Stimulated activated CD8-positive, alpha-beta memory T cell treated with anti-CD3 and anti-CD28 coated beads, Interleukin-2, amount 100 ng/mL, for 1 hour (primary cell): ENCODE measurements around the gene FAM161B.
"Not testable (repeated sequence)": the region's sequence is repeated elsewhere in the genome, so short reads cannot be mapped to it uniquely, and the experiment has no call there.

ENCODE experiments used
- DNase-seq, 2 donors: peaks; one replicate each; pipeline ENCODE4 v3.0.0-alpha.2; 2020; ENCODE audit warnings: low read depth in 2 of 2

Gene FAM161B

GRCh38 chr14:73949752-73950734, at the start of gene FAM161B, which contains the start of gene COQ6:
Gene FAM161B, minus strand, starts transcription at chr14:73950094. Its CDS starts 68 bp downstream, at chr14:73950026.
Gene COQ6, plus strand, starts transcription at chr14:73950302. Its CDS starts 31 bp downstream, at chr14:73950333.
- DNase-seq: peak; percentile 75 to 79

- DNase-seq: no peak
Measured at GRCh38 chr14:73998726-73999125, 48.8 kb upstream of the FAM161B start.

GRCh38 chr14:73997944-73998447, 48.1 kb upstream of the FAM161B start:
- DNase-seq: no peak

- DNase-seq: no peak
Measured at GRCh38 chr14:73997108-73997943, 47.4 kb upstream of the FAM161B start.

GRCh38 chr14:73996731-73997107, 46.8 kb upstream of the FAM161B start:
- DNase-seq: no peak

GRCh38 chr14:73995977-73996378, 46.1 kb upstream of the FAM161B start:
- no peak for DNase-seq

GRCh38 chr14:73994926-73995325, 45.0 kb upstream of the FAM161B start:
- DNase-seq: not testable (repeated sequence)

GRCh38 chr14:73991092-73991491, 41.2 kb upstream of the FAM161B start:
- no peak for DNase-seq

GRCh38 chr14:73988656-73989055, 38.8 kb upstream of the FAM161B start:
- not testable (repeated sequence) for DNase-seq

GRCh38 chr14:73988065-73988464, 38.2 kb upstream of the FAM161B start:
- no peak for DNase-seq

- DNase-seq: no peak
Measured at GRCh38 chr14:73977896-73978295, 28.0 kb upstream of the FAM161B start.

- no peak for DNase-seq
Measured at GRCh38 chr14:73976125-73976524, 26.2 kb upstream of the FAM161B start.

- DNase-seq: no peak
Measured at GRCh38 chr14:73973497-73973896, 23.6 kb upstream of the FAM161B start.

GRCh38 chr14:73968885-73969284, 19.0 kb upstream of the FAM161B start:
- DNase-seq: no peak

GRCh38 chr14:73965216-73965615, 15.3 kb upstream of the FAM161B start:
- no peak for DNase-seq

- DNase-seq: no peak
Measured at GRCh38 chr14:73961192-73961591, 11.3 kb upstream of the FAM161B start.

GRCh38 chr14:73958591-73958990, 8.7 kb upstream of the FAM161B start:
- no peak for DNase-seq

- no peak for DNase-seq
Measured at GRCh38 chr14:73955674-73956073, 5.8 kb upstream of the FAM161B start.

- no peak for DNase-seq
Measured at GRCh38 chr14:73953731-73954130, 3.8 kb upstream of the FAM161B start.

- no peak for DNase-seq
Measured at GRCh38 chr14:73945159-73945670, 4.7 kb downstream of the FAM161B start.

GRCh38 chr14:73944432-73945158, 5.3 kb downstream of the FAM161B start:
- DNase-seq: no peak
